Measurements from ENCODE around the gene CCDC24. TPM values are rescaled to one million over a fixed set of nuclear protein-coding genes. Genes with fewer than 3 reads are reported as not detected.

CCDC24 gene
- total RNA-seq, 1 donor from 2014 or later: 4.8 TPM

GRCh38 chr1:43976890-43977289 is 14.5 kb upstream of the CCDC24 start:
- no peak for TF ChIP-seq CTCF (IDR thresholded peaks at IDR 0.05)
- Histone ChIP-seq H3K27ac (no peak overlapping the region), H3K36me3 (peaks cover 13 to 19% of the 10 kb centered on the region in 2 donors), H3K9me3 (no peaks in the 10 kb centered on the region), H3K4me1 (peaks cover 11 to 27% of the 10 kb centered on the region in 2 donors), H3K4me3 (no peak overlapping the region), H3K27me3 (no peaks in the 10 kb centered on the region)
- no peak for DNase-seq (ENCODE audit: low spot score in 2 of 2)
- intact Hi-C loops (cut with DNase I): no loop called here

- intact Hi-C loops (cut with DNase I): no loop called here
These were observed 13.8 kb upstream of the CCDC24 start for GRCh38 chr1:43977376-43978263.

GRCh38 chr1:43978264-43978550 is 13.2 kb upstream of the CCDC24 start:
- Histone ChIP-seq H3K27ac (no peak overlapping the region), H3K4me1 (peaks cover 11 to 27% of the 10 kb centered on the region in 2 donors), H3K4me3 (peak overlapping the region; percentile 56 to 65), H3K27me3 (no peaks in the 10 kb centered on the region), H3K9me3 (no peaks in the 10 kb centered on the region), H3K36me3 (peaks cover 9 to 14% of the 10 kb centered on the region in 2 donors)
- intact Hi-C loops (cut with DNase I): no loop called here
- no peak for DNase-seq (ENCODE audit: low spot score in 2 of 2)
- no peak for TF ChIP-seq CTCF (IDR thresholded peaks at IDR 0.05)

More at GRCh38 chr1:43977376-43978263, 13.8 kb upstream of the CCDC24 start:
- peak overlapping the region in 1 of 2 donors; percentile 65 for H3K4me3 ChIP-seq
- no peak for DNase-seq (ENCODE audit: low spot score in 2 of 2)
- no peaks in the 10 kb centered on the region for H3K27me3 ChIP-seq
- TF ChIP-seq CTCF (IDR thresholded peaks at IDR 0.05): no peak
- no peaks in the 10 kb centered on the region for H3K9me3 ChIP-seq
- no peak overlapping the region for H3K27ac ChIP-seq
- H3K36me3 ChIP-seq: peaks cover 9 to 14% of the 10 kb centered on the region in 2 donors
- peaks cover 11 to 27% of the 10 kb centered on the region in 2 donors for H3K4me1 ChIP-seq

- no peaks in the 10 kb centered on the region for H3K9me3 ChIP-seq
- H3K4me3 ChIP-seq: peak within 1 kb of the TSS; percentile 76 to 90
- H3K27ac ChIP-seq: peak within 1 kb of the TSS; percentile 15 to 70
- H3K27me3 ChIP-seq: no peaks in the 10 kb centered on the region
- DNase-seq (ENCODE audit: low spot score in 2 of 2): no peak
- H3K36me3 ChIP-seq: peaks cover 9 to 14% of the 10 kb centered on the region in 2 donors
- intact Hi-C loops (cut with DNase I): no loop called here
- peaks cover 11 to 27% of the 10 kb centered on the region in 2 donors for H3K4me1 ChIP-seq
- no peak for TF ChIP-seq CTCF (IDR thresholded peaks at IDR 0.05)
These were observed 12.7 kb upstream of the CCDC24 start, which contains the start of gene B4GALT2 for GRCh38 chr1:43978551-43979260. Gene B4GALT2, plus strand, starts transcription at chr1:43979210. Its CDS starts 1,951 bp downstream, at chr1:43981161.

GRCh38 chr1:43979261-43979527 is 12.2 kb upstream of the CCDC24 start:
- DNase-seq (ENCODE audit: low spot score in 2 of 2): no peak
- intact Hi-C loops (cut with DNase I): no loop called here
- peak overlapping the region; percentile 76 to 90 for H3K4me3 ChIP-seq
- H3K9me3 ChIP-seq: no peaks in the 10 kb centered on the region
- peak overlapping the region; percentile 15 to 70 for H3K27ac ChIP-seq
- TF ChIP-seq CTCF (IDR thresholded peaks at IDR 0.05): no peak
- H3K27me3 ChIP-seq: no peaks in the 10 kb centered on the region
- peaks cover 11 to 27% of the 10 kb centered on the region in 2 donors for H3K4me1 ChIP-seq
- peaks cover 9 to 14% of the 10 kb centered on the region in 2 donors for H3K36me3 ChIP-seq

All from ascending aorta (tissue), 2 donors.